OCI-LY3 (cell line): ENCODE data around the gene KLK5.
"Not testable (repeated sequence)": the region's sequence is repeated elsewhere in the genome, so short reads cannot be mapped to it uniquely, and the experiment has no call there.

ENCODE experiments used
- H2AFZ ChIP-seq: fragments of 200-600, 300-600 bp; shearing (Covaris generic); 2 replicates; pipeline ENCODE4 v1.6.0; 2014; ENCODE audit warnings: antibody characterized with exemption, low read depth, low read length
- H3K27ac ChIP-seq: fragments of 200-600, 300-600 bp; sonication (generic); 2 replicates; pipeline ENCODE4 v1.5.1; 2014; ENCODE audit warnings: mild to moderate bottlenecking, low read length, moderate library complexity, mixed read lengths
- H3K27me3 ChIP-seq: fragments of 200-600, 300-600 bp; sonication (generic); 2 replicates; pipeline ENCODE4 v1.6.1; 2014; ENCODE audit warnings: low read depth, low read length, mixed read lengths
- H3K36me3 ChIP-seq: fragments of 200-600, 300-600 bp; sonication (generic); replicated peaks from 2 replicates; pipeline ENCODE3; 2014; ENCODE audit warnings: low read depth, low read length, mixed read lengths
- H3K4me1 ChIP-seq: fragments of 300-600, 200-600 bp; sonication (generic); 2 replicates; pipeline ENCODE4 v1.6.1; 2014; ENCODE audit warnings: low read length, mixed read lengths
- H3K4me2 ChIP-seq: fragments of 200-600, 300-600 bp; sonication (generic); 2 replicates; pipeline ENCODE4 v1.6.1; 2014; ENCODE audit warnings: low read length, mixed read lengths
- H3K4me3 ChIP-seq: fragments of 300-600, 200-600 bp; sonication (generic); 2 replicates; pipeline ENCODE4 v1.5.1; 2014; ENCODE audit warnings: antibody characterized with exemption, mild to moderate bottlenecking, low read length, moderate library complexity
- H3K79me2 ChIP-seq: fragments of 300-600, 200-600 bp; shearing (Covaris generic); 2 replicates; pipeline ENCODE4 v1.6.1; 2014; ENCODE audit warnings: mild to moderate bottlenecking, low read length, mixed read lengths
- H3K9ac ChIP-seq: fragments of 300-600, 200-600 bp; shearing (Covaris generic); 2 replicates; pipeline ENCODE4 v1.6.0; 2014; ENCODE audit warnings: mild to moderate bottlenecking, low read length, moderate library complexity
- H3K9me3 ChIP-seq: fragments of 200-600, 300-600 bp; shearing (Covaris generic); 2 replicates; pipeline ENCODE4 v1.6.1; 2014; ENCODE audit warnings: low read length, mixed read lengths; ENCODE audit not compliant: insufficient read depth
- H4K20me1 ChIP-seq: fragments of 200-600, 300-600 bp; sonication (generic); 2 replicates; pipeline ENCODE4 v1.6.1; 2016; ENCODE audit warnings: low read length, mixed read lengths; ENCODE audit not compliant: insufficient read depth
- CTCF ChIP-seq: fragments of 200-600, 300-600 bp; sonication (generic); IDR thresholded peaks from 2 replicates; pipeline ENCODE4 v1.5.1; 2014; ENCODE audit warnings: antibody characterized with exemption, low read length, low read depth
- EZH2phosphoT487 ChIP-seq: fragments of 200-600 bp; shearing (Covaris generic); IDR thresholded peaks from 2 replicates; pipeline ENCODE4 v1.6.1; 2018; ENCODE audit warnings: antibody characterized with exemption, mixed run types, low read depth

The KLK5 gene

GRCh38 chr19:50897191-50897607 is 55.6 kb downstream of the KLK5 start:
- 0 out of 2 replicates have a peak, but pooled peaks cover 7% of the 10 kb centered on the region for H3K27me3 ChIP-seq
- peak overlapping the region; percentile 47; the same call in 1 of the 2 replicates for H3K9ac ChIP-seq
- H3K27ac ChIP-seq: peak overlapping the region; percentile 78
- peak overlapping the region; percentile 56 for H3K4me3 ChIP-seq
- no peaks in the 10 kb centered on the region for H4K20me1 ChIP-seq
- H3K36me3 ChIP-seq: no peaks in the 10 kb centered on the region
- H2AFZ ChIP-seq: peak overlapping the region; percentile 44
- H3K79me2 ChIP-seq: no peaks in the 10 kb centered on the region
- peaks cover 6% of the 10 kb centered on the region; the same call in 1 of the 2 replicates for H3K9me3 ChIP-seq
- TF ChIP-seq CTCF (no peak), EZH2phosphoT487 (no peak)
- H3K4me2 ChIP-seq: peak overlapping the region; percentile 85
- peaks cover 29% of the 10 kb centered on the region for H3K4me1 ChIP-seq

- Histone ChIP-seq H3K36me3 (no peaks in the 10 kb centered on the region), H3K4me1 (peaks cover 31% of the 10 kb centered on the region), H3K27ac (peak overlapping the region; percentile 78), H3K9ac (peak overlapping the region; percentile 47; the same call in 1 of the 2 replicates), H3K9me3 (peaks cover 6% of the 10 kb centered on the region; the same call in 1 of the 2 replicates), H3K79me2 (no peaks in the 10 kb centered on the region), H3K27me3 (0 out of 2 replicates have a peak, but pooled peaks cover 7% of the 10 kb centered on the region), H3K4me2 (peak overlapping the region; percentile 85), H4K20me1 (no peaks in the 10 kb centered on the region), H2AFZ (peak overlapping the region; percentile 44), H3K4me3 (peak overlapping the region; percentile 56)
- TF ChIP-seq CTCF: no peak
- no peak for TF ChIP-seq EZH2phosphoT487
These were observed 56.1 kb downstream of the KLK5 start for GRCh38 chr19:50896591-50897190.

- H3K4me1 ChIP-seq: peaks cover 37% of the 10 kb centered on the region
- peak overlapping the region; percentile 78 for H3K27ac ChIP-seq
- not testable (repeated sequence) for H3K9ac ChIP-seq, H3K36me3 ChIP-seq, H4K20me1 ChIP-seq, H3K27me3 ChIP-seq, H3K9me3 ChIP-seq, H3K79me2 ChIP-seq, H3K4me3 ChIP-seq, H2AFZ ChIP-seq
- peak overlapping the region; percentile 85 for H3K4me2 ChIP-seq
These were observed 56.7 kb downstream of the KLK5 start for GRCh38 chr19:50896089-50896590.

GRCh38 chr19:50894478-50895356 is 58.1 kb downstream of the KLK5 start:
- Histone ChIP-seq H3K4me2 (no peak overlapping the region), H3K27ac (no peak overlapping the region), H3K4me3 (no peak overlapping the region), H3K36me3 (no peaks in the 10 kb centered on the region), H3K79me2 (no peaks in the 10 kb centered on the region), H3K9ac (no peak overlapping the region), H3K9me3 (peaks cover 6% of the 10 kb centered on the region; the same call in 1 of the 2 replicates), H4K20me1 (no peaks in the 10 kb centered on the region), H3K27me3 (0 out of 2 replicates have a peak, but pooled peaks cover 2% of the 10 kb centered on the region), H2AFZ (no peak overlapping the region), H3K4me1 (peaks cover 46% of the 10 kb centered on the region)
- TF ChIP-seq EZH2phosphoT487 (no peak), CTCF (no peak)
